Rectal smooth muscle tissue (tissue), 1 donor: ENCODE results near the gene PPAN.

Experiments
- H3K27ac ChIP-seq: one replicate; pipeline ENCODE4 v1.7.0; 2013; ENCODE audit warnings: low read depth, low read length, inconsistent platforms
- H3K27me3 ChIP-seq: one replicate; pipeline ENCODE4 v1.7.0; 2013; ENCODE audit warnings: low read length; ENCODE audit not compliant: control insufficient read depth, insufficient read depth
- H3K36me3 ChIP-seq: one replicate; pipeline ENCODE4 v1.7.0; 2013; ENCODE audit warnings: low read length; ENCODE audit not compliant: control insufficient read depth, insufficient read depth
- H3K4me1 ChIP-seq: one replicate; pipeline ENCODE4 v1.7.0; 2013; ENCODE audit warnings: low read length; ENCODE audit not compliant: control insufficient read depth, insufficient read depth
- H3K4me3 ChIP-seq: one replicate; pipeline ENCODE4 v1.7.0; 2013; ENCODE audit warnings: low read length
- H3K9ac ChIP-seq: one replicate; pipeline ENCODE4 v1.7.0; 2013; ENCODE audit warnings: low read length

PPAN gene

GRCh38 chr19:10139952-10140351 is 33.8 kb downstream of the PPAN start:
- Histone ChIP-seq H3K4me1 (no peaks in the 10 kb centered on the region), H3K9ac (no peak overlapping the region), H3K27me3 (no peaks in the 10 kb centered on the region), H3K4me3 (no peak overlapping the region), H3K36me3 (peaks cover 42% of the 10 kb centered on the region), H3K27ac (no peak overlapping the region)

- peaks cover 47% of the 10 kb centered on the region for H3K36me3 ChIP-seq
- no peak overlapping the region for H3K4me3 ChIP-seq
- no peak overlapping the region for H3K27ac ChIP-seq
- H3K4me1 ChIP-seq = no peaks in the 10 kb centered on the region
- H3K9ac ChIP-seq = no peak overlapping the region
- no peaks in the 10 kb centered on the region for H3K27me3 ChIP-seq
These were observed 35.3 kb downstream of the PPAN start for GRCh38 chr19:10141479-10141878.

GRCh38 chr19:10141973-10142372 is 35.8 kb downstream of the PPAN start:
- no peak overlapping the region for H3K27ac ChIP-seq
- no peak overlapping the region for H3K9ac ChIP-seq
- peaks cover 48% of the 10 kb centered on the region for H3K36me3 ChIP-seq

GRCh38 chr19:10142701-10143375 is 36.7 kb downstream of the PPAN start:
- Histone ChIP-seq H3K36me3 (peaks cover 41% of the 10 kb centered on the region), H3K9ac (no peak overlapping the region), H3K27ac (no peak overlapping the region)

More at GRCh38 chr19:10141973-10142372, 35.8 kb downstream of the PPAN start:
- no peaks in the 10 kb centered on the region for H3K27me3 ChIP-seq
- H3K4me1 ChIP-seq = no peaks in the 10 kb centered on the region
- H3K4me3 ChIP-seq = no peak overlapping the region

GRCh38 chr19:10143681-10144080 is 37.5 kb downstream of the PPAN start:
- H3K27me3 ChIP-seq = no peaks in the 10 kb centered on the region
- no peak overlapping the region for H3K9ac ChIP-seq
- peaks cover 39% of the 10 kb centered on the region for H3K36me3 ChIP-seq
- H3K4me1 ChIP-seq = no peaks in the 10 kb centered on the region
- no peak overlapping the region for H3K4me3 ChIP-seq
- no peak overlapping the region for H3K27ac ChIP-seq

More at GRCh38 chr19:10142701-10143375, 36.7 kb downstream of the PPAN start:
- H3K27me3 ChIP-seq = no peaks in the 10 kb centered on the region
- no peak overlapping the region for H3K4me3 ChIP-seq
- no peaks in the 10 kb centered on the region for H3K4me1 ChIP-seq

- H3K4me1 ChIP-seq = no peaks in the 10 kb centered on the region
- no peak overlapping the region for H3K27ac ChIP-seq
- H3K9ac ChIP-seq = no peak overlapping the region
- no peaks in the 10 kb centered on the region for H3K27me3 ChIP-seq
- peaks cover 38% of the 10 kb centered on the region for H3K36me3 ChIP-seq
- no peak overlapping the region for H3K4me3 ChIP-seq
These were observed 38.2 kb downstream of the PPAN start for GRCh38 chr19:10144361-10144760.

- Histone ChIP-seq H3K4me1 (no peaks in the 10 kb centered on the region), H3K36me3 (peaks cover 41% of the 10 kb centered on the region), H3K4me3 (no peak overlapping the region), H3K27ac (no peak overlapping the region), H3K27me3 (no peaks in the 10 kb centered on the region), H3K9ac (no peak overlapping the region)
These were observed 38.9 kb downstream of the PPAN start for GRCh38 chr19:10145031-10145430.

GRCh38 chr19:10146142-10146541 is 40.0 kb downstream of the PPAN start:
- no peak overlapping the region for H3K27ac ChIP-seq
- H3K36me3 ChIP-seq = peaks cover 47% of the 10 kb centered on the region
- H3K4me1 ChIP-seq = no peaks in the 10 kb centered on the region
- no peaks in the 10 kb centered on the region for H3K27me3 ChIP-seq
- H3K9ac ChIP-seq = no peak overlapping the region
- H3K4me3 ChIP-seq = no peak overlapping the region

GRCh38 chr19:10149427-10149826 is 43.3 kb downstream of the PPAN start:
- Histone ChIP-seq H3K27me3 (no peaks in the 10 kb centered on the region), H3K36me3 (peaks cover 46% of the 10 kb centered on the region), H3K27ac (no peak overlapping the region), H3K4me1 (no peaks in the 10 kb centered on the region), H3K9ac (no peak overlapping the region), H3K4me3 (no peak overlapping the region)

- Histone ChIP-seq H3K36me3 (peaks cover 46% of the 10 kb centered on the region), H3K4me1 (no peaks in the 10 kb centered on the region), H3K4me3 (no peak overlapping the region), H3K9ac (no peak overlapping the region), H3K27ac (no peak overlapping the region), H3K27me3 (no peaks in the 10 kb centered on the region)
These were observed 45.4 kb downstream of the PPAN start for GRCh38 chr19:10151521-10151920.

- no peak overlapping the region for H3K9ac ChIP-seq
- H3K4me3 ChIP-seq = no peak overlapping the region
- H3K4me1 ChIP-seq = no peaks in the 10 kb centered on the region
- peaks cover 44% of the 10 kb centered on the region for H3K36me3 ChIP-seq
- H3K27ac ChIP-seq = no peak overlapping the region
- no peaks in the 10 kb centered on the region for H3K27me3 ChIP-seq
These were observed 45.9 kb downstream of the PPAN start for GRCh38 chr19:10152100-10152499.

- Histone ChIP-seq H3K27ac (no peak overlapping the region), H3K27me3 (no peaks in the 10 kb centered on the region), H3K36me3 (peaks cover 44% of the 10 kb centered on the region), H3K4me1 (no peaks in the 10 kb centered on the region), H3K4me3 (no peak overlapping the region), H3K9ac (no peak overlapping the region)
These were observed 49.7 kb downstream of the PPAN start for GRCh38 chr19:10155839-10156238.

GRCh38 chr19:10158071-10158470 is 51.9 kb downstream of the PPAN start:
- H3K36me3 ChIP-seq = peaks cover 34% of the 10 kb centered on the region

More at GRCh38 chr19:10158071-10158470, 51.9 kb downstream of the PPAN start:
- no peak overlapping the region for H3K9ac ChIP-seq
- no peak overlapping the region for H3K27ac ChIP-seq
- H3K27me3 ChIP-seq = no peaks in the 10 kb centered on the region
- no peaks in the 10 kb centered on the region for H3K4me1 ChIP-seq
- H3K4me3 ChIP-seq = no peak overlapping the region
